ENCODE measurements around the gene SNX19.

Gene SNX19

GRCh38 chr11:130906616-130907015 lies 9.7 kb downstream of the SNX19 start:
- no peak for DNase-seq

- DNase-seq, result no peak
Observed at GRCh38 chr11:130905512-130905911, 10.8 kb downstream of the SNX19 start.

DNA sequence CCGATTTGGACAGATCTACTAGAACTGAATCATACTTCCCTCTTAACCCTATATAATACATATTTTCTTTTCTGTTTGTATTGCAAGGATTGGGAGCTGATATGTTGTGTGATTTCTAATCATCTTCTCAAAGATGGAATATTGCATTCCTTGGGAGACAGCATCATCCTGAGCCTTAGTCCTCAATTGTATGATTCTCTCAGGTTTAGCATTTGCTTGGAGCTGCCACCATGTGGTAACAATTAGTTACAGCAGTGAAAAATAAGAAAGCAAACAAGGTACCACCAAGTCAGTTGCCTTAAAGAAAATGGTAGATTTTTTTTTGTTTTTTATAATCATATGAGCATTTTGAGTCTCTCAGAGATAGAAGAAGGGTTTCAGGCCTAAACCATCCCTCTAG lies 11.9 kb downstream of the SNX19 start:
- no peak for DNase-seq

GRCh38 chr11:130902380-130902779 lies 13.9 kb downstream of the SNX19 start:
- DNase-seq, result no peak

- no peak for DNase-seq
Observed at GRCh38 chr11:130899106-130899505, 17.2 kb downstream of the SNX19 start.

- DNase-seq, result no peak
Observed at GRCh38 chr11:130897262-130898182, 18.8 kb downstream of the SNX19 start.

- peak; percentile 70 to 74 for DNase-seq
Observed at GRCh38 chr11:130894322-130895025, 21.8 kb downstream of the SNX19 start.

- DNase-seq, result no peak
Observed at GRCh38 chr11:130892861-130893260, 23.4 kb downstream of the SNX19 start.

DNA sequence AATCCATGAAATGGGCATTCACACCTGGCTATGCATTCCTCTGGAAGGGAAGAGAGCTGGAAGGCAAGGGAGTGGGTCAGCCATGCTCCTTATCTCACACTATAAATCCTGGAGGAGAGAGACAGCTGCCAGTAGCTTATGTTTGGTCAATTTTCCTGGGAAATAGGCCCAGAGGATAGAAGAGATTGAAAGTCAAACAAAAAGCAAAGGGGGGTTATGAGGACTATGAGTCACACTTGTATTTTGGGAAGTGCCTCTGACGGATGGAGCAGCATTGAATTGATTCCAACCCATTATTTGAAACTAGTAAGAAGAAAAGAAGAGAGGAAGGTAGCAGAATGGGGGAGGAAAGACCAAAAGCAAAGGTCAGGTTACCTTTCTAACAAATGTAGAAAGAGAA lies 25.0 kb downstream of the SNX19 start:
- DNase-seq, result no peak

GRCh38 chr11:130890039-130890745 lies 26.1 kb downstream of the SNX19 start:
- DNase-seq, result no peak

- DNase-seq, result no peak
Observed at GRCh38 chr11:130888790-130889189, 27.5 kb downstream of the SNX19 start.

- no peak for DNase-seq
Observed at GRCh38 chr11:130886704-130887103, 29.6 kb downstream of the SNX19 start.

GRCh38 chr11:130882138-130882551 lies 34.1 kb downstream of the SNX19 start:
- no peak for DNase-seq

GRCh38 chr11:130881475-130882137 lies 34.7 kb downstream of the SNX19 start:
- no peak for DNase-seq

- no peak for DNase-seq
Observed at GRCh38 chr11:130879836-130880235, 36.4 kb downstream of the SNX19 start.

DNA sequence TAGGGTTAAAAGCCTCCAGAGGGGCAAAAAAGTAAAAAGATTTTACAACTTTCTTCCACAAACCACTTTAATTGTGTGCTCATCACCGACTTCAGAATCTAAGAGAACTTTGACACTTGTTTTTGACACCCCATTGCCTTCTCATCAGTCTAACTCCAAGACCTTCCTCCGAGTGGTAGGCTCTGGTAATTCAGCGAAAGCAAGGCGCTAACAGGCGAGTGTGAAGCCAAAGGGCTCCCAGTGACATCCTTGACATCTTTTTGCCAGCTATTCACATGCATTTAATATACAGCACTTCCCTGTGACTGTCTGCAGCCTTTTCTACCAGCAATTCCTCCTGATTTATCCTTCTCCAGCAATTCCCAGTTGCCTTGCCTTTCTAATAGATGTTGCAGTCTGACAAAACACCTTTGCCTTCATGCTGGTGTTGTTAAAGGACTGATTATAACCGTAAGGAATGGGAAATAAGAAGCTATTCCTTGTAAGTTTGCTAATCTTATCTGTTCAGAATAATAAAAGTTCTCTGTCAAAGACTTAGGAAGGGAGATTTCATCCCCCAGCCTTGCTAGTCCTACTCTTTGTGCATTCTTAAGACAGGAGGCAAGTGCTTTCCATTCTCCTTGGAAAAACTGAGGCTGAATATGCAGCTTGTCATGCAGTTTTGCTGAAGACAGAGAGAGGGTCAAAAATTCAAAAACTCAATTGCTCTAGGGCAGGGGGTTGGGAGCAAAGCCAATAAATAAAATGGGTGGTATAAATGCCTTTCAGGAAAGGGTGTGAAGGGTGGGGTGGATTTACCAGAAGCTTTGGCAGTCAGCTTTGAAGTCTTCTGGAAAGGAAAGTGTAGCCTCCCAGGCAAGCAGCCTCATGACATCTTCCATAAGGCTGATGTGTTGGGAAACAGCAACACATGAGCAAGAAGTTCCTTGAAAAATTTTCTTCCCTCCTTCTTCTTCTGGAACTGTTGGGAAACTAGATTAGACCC lies 39.1 kb downstream of the SNX19 start:
- DNase-seq, result no peak

GRCh38 chr11:130876100-130876499 lies 40.2 kb downstream of the SNX19 start:
- no peak for DNase-seq

GRCh38 chr11:130874955-130875531 lies 41.2 kb downstream of the SNX19 start:
- DNase-seq, result no peak

- no peak for DNase-seq
Observed at GRCh38 chr11:130874396-130874795, 41.9 kb downstream of the SNX19 start.

- DNase-seq, result no peak
Observed at GRCh38 chr11:130873761-130874160, 42.5 kb downstream of the SNX19 start.

GRCh38 chr11:130872981-130873380 lies 43.3 kb downstream of the SNX19 start:
- no peak for DNase-seq
